Measurements from ENCODE around the gene OXCT2. TPM values are rescaled to one million over a fixed set of nuclear protein-coding genes. Genes with fewer than 3 reads are reported as not detected.

Gene OXCT2
- total and polyA plus RNA-seq, 7 donors: 0.03 to 0.48 (median 0.23) TPM; not detected in 2

DNA sequence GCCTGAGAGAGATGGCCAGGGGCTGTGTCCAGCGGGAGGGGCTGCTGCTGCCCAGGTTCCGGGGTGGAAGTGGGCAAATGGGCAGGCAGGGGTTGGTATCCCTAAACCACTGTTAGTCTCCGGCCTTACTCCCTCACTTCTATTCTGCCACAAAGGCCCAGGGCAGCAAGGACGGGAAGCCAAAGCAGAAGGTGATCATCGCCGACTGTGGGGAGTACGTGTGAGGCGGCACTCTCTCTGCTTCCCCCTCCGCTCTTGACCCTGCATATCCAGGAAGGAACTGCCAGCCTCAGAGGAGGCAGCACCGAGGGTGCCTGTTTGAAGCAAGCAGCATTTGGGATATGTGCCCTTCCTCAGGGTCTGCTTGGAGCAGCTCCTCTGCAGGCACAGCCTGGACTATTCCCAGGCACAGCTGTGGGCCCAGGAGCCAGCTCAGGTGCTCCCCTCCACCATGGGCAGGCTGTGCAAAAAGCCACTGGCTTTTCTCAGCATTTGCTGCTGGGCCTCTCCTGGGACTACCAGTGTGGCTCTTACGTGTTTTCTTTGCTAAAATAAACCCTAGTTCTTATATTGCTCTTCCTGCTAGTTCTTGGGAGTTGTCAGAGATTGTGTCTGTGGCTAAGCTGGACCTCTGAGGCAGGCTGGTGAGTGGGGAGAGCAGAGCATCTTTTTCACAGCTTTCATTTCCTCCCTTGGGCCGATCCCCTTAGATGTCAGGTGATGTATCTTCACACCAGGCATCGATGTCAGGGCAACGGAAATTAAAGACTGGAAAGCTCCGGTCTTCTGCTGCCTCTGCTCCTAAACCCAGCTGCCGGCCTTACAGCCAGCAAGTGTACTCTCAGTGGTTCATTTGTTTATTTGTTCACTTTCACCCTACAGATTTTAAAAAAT, 17.8 kb downstream of the OXCT2 start:
- no peaks in the 10 kb centered on the region for H3K9me3 ChIP-seq
- no peak overlapping the region for H3K4me3 ChIP-seq
- TF ChIP-seq, protein P1, sequence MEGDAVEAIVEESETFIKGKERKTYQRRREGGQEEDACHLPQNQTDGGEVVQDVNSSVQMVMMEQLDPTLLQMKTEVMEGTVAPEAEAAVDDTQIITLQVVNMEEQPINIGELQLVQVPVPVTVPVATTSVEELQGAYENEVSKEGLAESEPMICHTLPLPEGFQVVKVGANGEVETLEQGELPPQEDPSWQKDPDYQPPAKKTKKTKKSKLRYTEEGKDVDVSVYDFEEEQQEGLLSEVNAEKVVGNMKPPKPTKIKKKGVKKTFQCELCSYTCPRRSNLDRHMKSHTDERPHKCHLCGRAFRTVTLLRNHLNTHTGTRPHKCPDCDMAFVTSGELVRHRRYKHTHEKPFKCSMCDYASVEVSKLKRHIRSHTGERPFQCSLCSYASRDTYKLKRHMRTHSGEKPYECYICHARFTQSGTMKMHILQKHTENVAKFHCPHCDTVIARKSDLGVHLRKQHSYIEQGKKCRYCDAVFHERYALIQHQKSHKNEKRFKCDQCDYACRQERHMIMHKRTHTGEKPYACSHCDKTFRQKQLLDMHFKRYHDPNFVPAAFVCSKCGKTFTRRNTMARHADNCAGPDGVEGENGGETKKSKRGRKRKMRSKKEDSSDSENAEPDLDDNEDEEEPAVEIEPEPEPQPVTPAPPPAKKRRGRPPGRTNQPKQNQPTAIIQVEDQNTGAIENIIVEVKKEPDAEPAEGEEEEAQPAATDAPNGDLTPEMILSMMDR (IDR thresholded peaks at IDR 0.05): no peak
- DNase-seq (no peak), ATAC-seq (no peak)
- H3K27me3 ChIP-seq (ENCODE audit: insufficient read depth in 3 of 3, low read length in 2 of 3): no peaks in the 10 kb centered on the region
- intact Hi-C loops (cut with DNase I): no loop called here
- WGBS, 3 donors: 85 to 93% (median 90%) methylated on average over 16 of the region's 16 CpGs
- H3K27ac ChIP-seq: no peak overlapping the region
- no peaks in the 10 kb centered on the region for H3K4me1 ChIP-seq
- peaks cover 0 to 100% of the 10 kb centered on the region in 2 donors for H3K36me3 ChIP-seq (ENCODE audit: insufficient read depth in 1 of 2, low read depth in 1 of 2)

- TF ChIP-seq, protein P1 (IDR thresholded peaks at IDR 0.05): no peak
- intact Hi-C loops (cut with DNase I): no loop called here
- Histone ChIP-seq H3K9me3 (no peaks in the 10 kb centered on the region), H3K27ac (no peak overlapping the region), H3K4me3 (no peak overlapping the region), H3K36me3 (ENCODE audit: insufficient read depth in 1 of 2, low read depth in 1 of 2) (peaks cover 0 to 100% of the 10 kb centered on the region in 2 donors), H3K27me3 (ENCODE audit: insufficient read depth in 3 of 3, low read length in 2 of 3) (no peaks in the 10 kb centered on the region), H3K4me1 (no peaks in the 10 kb centered on the region)
- WGBS, 3 donors: 87 to 97% (median 89%) methylated on average over 6 of the region's 6 CpGs
- ATAC-seq: no peak
- no peak for DNase-seq
These were observed 18.4 kb downstream of the OXCT2 start for GRCh38 chr1:39752703-39753102.

DNA sequence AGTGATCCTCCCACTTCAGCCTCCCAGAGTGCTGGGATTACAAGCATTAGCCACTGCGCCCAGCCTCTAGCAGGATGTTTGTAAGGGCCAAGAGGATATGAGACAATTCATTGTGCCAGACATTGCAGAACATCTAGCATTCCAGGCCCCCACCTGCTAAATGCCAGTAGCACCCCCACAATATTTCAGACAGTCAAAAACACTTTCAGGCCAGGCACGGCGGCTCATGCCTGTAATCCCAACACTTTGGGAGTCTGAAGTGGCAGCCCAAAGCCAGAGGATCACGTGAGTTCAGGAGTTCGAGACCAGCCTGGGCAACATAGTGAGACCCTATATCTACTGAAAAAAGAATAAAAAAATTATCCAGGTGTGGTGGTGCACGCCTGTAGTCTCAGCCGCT, 19.6 kb downstream of the OXCT2 start:
- no peaks in the 10 kb centered on the region for H3K27me3 ChIP-seq (ENCODE audit: insufficient read depth in 3 of 3, low read length in 2 of 3)
- H3K4me1 ChIP-seq: no peaks in the 10 kb centered on the region
- TF ChIP-seq, protein P1 (IDR thresholded peaks at IDR 0.05): no peak
- no peak overlapping the region for H3K27ac ChIP-seq
- H3K9me3 ChIP-seq: no peaks in the 10 kb centered on the region
- WGBS, 3 donors: 95 to 97% (median 96%) methylated on average over 7 of the region's 7 CpGs
- H3K4me3 ChIP-seq: no peak overlapping the region
- ATAC-seq (no peak), DNase-seq (no peak)
- intact Hi-C loops (cut with DNase I): no loop called here
- H3K36me3 ChIP-seq (ENCODE audit: insufficient read depth in 1 of 2, low read depth in 1 of 2): peaks cover 4 to 100% of the 10 kb centered on the region in 2 donors

GRCh38 chr1:39745016-39745670, 26.0 kb downstream of the OXCT2 start:
- DNase-seq: no peak
- no peak overlapping the region for H3K27ac ChIP-seq
- peaks cover 20 to 100% of the 10 kb centered on the region in 2 donors for H3K36me3 ChIP-seq (ENCODE audit: insufficient read depth in 1 of 2, low read depth in 1 of 2)
- no peaks in the 10 kb centered on the region for H3K9me3 ChIP-seq
- no peaks in the 10 kb centered on the region for H3K27me3 ChIP-seq (ENCODE audit: insufficient read depth in 3 of 3, low read length in 2 of 3)
- H3K4me3 ChIP-seq: no peak overlapping the region
- TF ChIP-seq, protein P1 (IDR thresholded peaks at IDR 0.05): no peak
- 94% methylated on average over 16 of the region's 16 CpGs for WGBS, 3 donors
- peaks cover 2% of the 10 kb centered on the region for H3K4me1 ChIP-seq
- intact Hi-C loops (cut with DNase I): no loop called here
- no peak for ATAC-seq
